ENCODE measurements around the gene CDK12. TPM values are rescaled to one million over a fixed set of nuclear protein-coding genes. Genes with fewer than 3 reads are reported as not detected.
"Not testable (repeated sequence)": the region's sequence is repeated elsewhere in the genome, so short reads cannot be mapped to it uniquely, and the experiment has no call there.

Gene CDK12
- total RNA-seq, 1 experiment from 2014 or later = 13.3 TPM

DNA sequence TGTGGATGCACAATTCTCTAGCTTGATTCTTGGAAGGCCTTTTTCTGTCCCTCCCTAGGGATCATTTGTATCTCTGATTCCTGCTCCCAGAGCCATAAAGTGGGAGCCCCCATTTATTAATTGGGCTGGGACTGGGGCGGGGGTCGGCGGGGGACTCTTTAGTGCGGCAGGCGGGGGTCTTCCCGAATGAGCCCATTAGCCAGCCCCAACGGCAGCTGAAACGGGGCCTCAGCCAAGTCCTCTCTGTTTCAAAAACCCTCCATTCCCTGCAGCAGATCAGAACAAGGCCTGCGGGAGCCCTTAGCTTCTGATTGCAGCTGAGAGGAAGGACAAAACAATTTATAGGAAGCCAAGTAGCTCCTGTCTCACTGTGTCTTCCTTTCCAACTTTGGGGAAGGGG is 79.3 kb downstream of the CDK12 start:
- in situ Hi-C loops (cut with HindIII; ENCODE audit: low pct_unique_long_range_greater_than_20kb, low sequenced_read_pairs) = loop anchor here (25.0 kb wide), 1 partner anchor 147 kb away; the partner anchor contains the start of gene PGAP3
- no peak for DNase-seq (ENCODE audit: low read depth)

GRCh38 chr17:39541652-39542051 is 80.4 kb downstream of the CDK12 start:
- DNase-seq (ENCODE audit: low read depth) = no peak
- in situ Hi-C loops (cut with HindIII; ENCODE audit: low pct_unique_long_range_greater_than_20kb, low sequenced_read_pairs) = loop anchor here (25.0 kb wide), 1 partner anchor 146 kb away; the partner anchor contains the start of gene PGAP3

- in situ Hi-C loops (cut with HindIII; ENCODE audit: low pct_unique_long_range_greater_than_20kb, low sequenced_read_pairs) = loop anchor here (25.0 kb wide), 1 partner anchor 144 kb away; the partner anchor contains the start of gene PGAP3
- DNase-seq (ENCODE audit: low read depth) = no peak
These were observed 81.9 kb downstream of the CDK12 start for GRCh38 chr17:39543176-39543575.

DNA sequence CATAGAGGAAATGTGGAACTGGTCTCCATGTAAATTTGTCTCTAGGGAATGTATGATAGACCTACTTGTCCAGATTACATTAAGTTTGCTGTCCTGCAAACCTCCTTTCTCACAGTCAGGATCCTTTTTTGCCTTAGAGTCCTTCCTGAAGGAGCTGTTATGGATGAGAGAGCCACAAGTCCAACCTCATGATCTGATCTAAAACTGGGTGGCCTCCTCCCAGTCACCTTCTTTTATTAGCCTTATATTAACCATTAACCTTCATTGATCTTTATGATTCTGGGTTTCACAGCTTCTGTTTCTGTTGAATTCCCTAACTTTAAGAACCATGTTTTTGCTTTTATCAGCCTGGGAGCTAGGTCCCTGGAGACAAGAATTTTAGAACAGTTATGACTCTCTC is 82.4 kb downstream of the CDK12 start:
- in situ Hi-C loops (cut with HindIII; ENCODE audit: low pct_unique_long_range_greater_than_20kb, low sequenced_read_pairs) = loop anchor here (25.0 kb wide), 1 partner anchor 144 kb away; the partner anchor contains the start of gene PGAP3
- DNase-seq (ENCODE audit: low read depth) = no peak

- in situ Hi-C loops (cut with HindIII; ENCODE audit: low pct_unique_long_range_greater_than_20kb, low sequenced_read_pairs) = loop anchor here (25.0 kb wide), 1 partner anchor 143 kb away; the partner anchor contains the start of gene PGAP3
- DNase-seq (ENCODE audit: low read depth) = not testable (repeated sequence)
These were observed 83.1 kb downstream of the CDK12 start for GRCh38 chr17:39544361-39544760.

GRCh38 chr17:39547713-39548478 is 86.6 kb downstream of the CDK12 start:
- in situ Hi-C loops (cut with HindIII; ENCODE audit: low pct_unique_long_range_greater_than_20kb, low sequenced_read_pairs) = loop anchor here (25.0 kb wide), 1 partner anchor 139 kb away; the partner anchor contains the start of gene PGAP3
- peak; percentile 56 for DNase-seq (ENCODE audit: low read depth)

DNA sequence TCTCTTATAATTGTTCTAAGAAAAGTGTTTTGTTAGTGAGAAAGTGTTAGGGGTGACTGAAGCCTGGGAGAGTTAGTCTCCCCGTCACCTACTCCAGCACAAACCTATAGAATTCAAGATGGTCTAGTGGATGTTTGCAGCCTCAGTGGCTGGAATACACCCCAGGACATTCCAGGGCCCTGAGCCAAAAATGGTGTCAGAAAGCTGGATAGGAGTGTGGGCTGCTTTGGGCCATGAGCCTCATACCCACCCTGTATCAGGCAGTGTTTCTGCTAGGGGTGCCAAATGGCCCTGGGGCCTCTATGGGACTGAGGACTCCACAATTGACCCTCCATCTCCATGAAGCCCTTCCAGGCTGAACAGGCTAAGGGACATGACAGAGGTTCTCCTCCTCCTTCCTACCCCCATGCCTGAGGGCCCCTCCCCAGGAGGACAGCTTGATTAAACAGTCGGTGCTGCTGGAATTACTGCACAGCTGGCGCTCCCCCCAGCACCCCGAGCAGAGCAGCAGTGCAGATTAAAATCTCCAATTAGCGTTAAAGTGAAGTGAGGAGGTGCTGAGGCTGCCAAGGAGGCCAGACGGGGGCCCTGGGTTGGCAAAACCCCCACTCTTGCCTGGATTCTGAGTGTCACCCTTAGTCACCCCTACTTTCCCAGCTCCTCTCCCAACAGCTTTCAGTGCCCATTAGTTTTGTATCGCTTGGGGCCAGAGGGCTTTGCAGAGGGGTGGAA is 87.4 kb downstream of the CDK12 start:
- no peak for DNase-seq (ENCODE audit: low read depth)
- in situ Hi-C loops (cut with HindIII; ENCODE audit: low pct_unique_long_range_greater_than_20kb, low sequenced_read_pairs) = loop anchor here (25.0 kb wide), 1 partner anchor 139 kb away; the partner anchor contains the start of gene PGAP3

GRCh38 chr17:39549747-39550573 is 88.7 kb downstream of the CDK12 start:
- DNase-seq (ENCODE audit: low read depth) = no peak
- in situ Hi-C loops (cut with HindIII; ENCODE audit: low pct_unique_long_range_greater_than_20kb, low sequenced_read_pairs) = loop anchor here (25.0 kb wide), 1 partner anchor 137 kb away; the partner anchor contains the start of gene PGAP3

DNA sequence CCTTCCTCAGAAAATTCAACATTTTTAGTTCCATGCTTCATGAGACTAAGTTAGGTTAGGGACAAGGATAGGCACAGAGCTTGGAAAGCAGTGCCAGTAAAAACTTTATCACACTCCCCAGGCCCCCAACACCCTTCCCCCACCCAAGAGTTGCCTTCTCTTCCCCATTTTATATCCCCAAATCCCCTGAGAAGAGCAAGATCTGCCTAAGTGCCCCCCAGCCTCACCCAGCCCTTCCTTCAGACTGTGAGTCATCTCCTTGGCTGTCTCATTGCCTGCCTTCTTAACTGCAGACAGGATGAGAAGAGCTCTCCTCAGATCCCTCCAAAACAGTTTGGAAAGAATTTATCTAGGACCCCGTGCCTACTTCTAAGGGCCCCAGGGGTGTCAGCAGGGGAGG is 90.6 kb downstream of the CDK12 start:
- in situ Hi-C loops (cut with HindIII; ENCODE audit: low pct_unique_long_range_greater_than_20kb, low sequenced_read_pairs) = no loop called here
- no peak for DNase-seq (ENCODE audit: low read depth)

GRCh38 chr17:39553341-39553945 is 92.2 kb downstream of the CDK12 start:
- peak; percentile 45 for DNase-seq (ENCODE audit: low read depth)
- in situ Hi-C loops (cut with HindIII; ENCODE audit: low pct_unique_long_range_greater_than_20kb, low sequenced_read_pairs) = no loop called here

DNA sequence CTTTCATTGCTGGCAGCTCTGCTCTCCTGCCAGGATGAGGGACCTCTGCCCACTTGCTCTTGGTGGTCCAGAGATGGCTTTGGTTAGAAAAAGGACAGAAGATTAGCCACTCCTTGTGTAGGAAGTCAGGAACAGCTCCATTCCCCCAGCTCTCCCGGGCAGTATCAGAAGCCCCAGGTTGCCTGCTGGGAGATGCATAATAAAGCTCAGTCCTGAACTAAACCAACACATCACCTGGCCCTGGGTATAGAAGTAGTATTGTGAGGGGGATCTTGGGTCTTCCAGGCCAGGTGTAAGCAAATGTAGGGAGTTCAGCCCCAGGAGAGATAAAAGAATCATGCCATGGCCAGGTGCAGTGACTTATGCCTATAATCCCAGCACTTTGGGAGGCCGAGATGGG is 94.1 kb downstream of the CDK12 start:
- DNase-seq (ENCODE audit: low read depth) = no peak
- in situ Hi-C loops (cut with HindIII; ENCODE audit: low pct_unique_long_range_greater_than_20kb, low sequenced_read_pairs) = no loop called here

- DNase-seq (ENCODE audit: low read depth) = no peak
- in situ Hi-C loops (cut with HindIII; ENCODE audit: low pct_unique_long_range_greater_than_20kb, low sequenced_read_pairs) = no loop called here
These were observed 95.1 kb downstream of the CDK12 start for GRCh38 chr17:39556423-39556822.

GRCh38 chr17:39562395-39562794 is 101.1 kb downstream of the CDK12 start:
- DNase-seq (ENCODE audit: low read depth) = no peak
- in situ Hi-C loops (cut with HindIII; ENCODE audit: low pct_unique_long_range_greater_than_20kb, low sequenced_read_pairs) = no loop called here

- DNase-seq (ENCODE audit: low read depth) = no peak
- in situ Hi-C loops (cut with HindIII; ENCODE audit: low pct_unique_long_range_greater_than_20kb, low sequenced_read_pairs) = no loop called here
These were observed 101.7 kb downstream of the CDK12 start for GRCh38 chr17:39562976-39563375.

GRCh38 chr17:39563476-39563875 is 102.2 kb downstream of the CDK12 start:
- in situ Hi-C loops (cut with HindIII; ENCODE audit: low pct_unique_long_range_greater_than_20kb, low sequenced_read_pairs) = no loop called here
- no peak for DNase-seq (ENCODE audit: low read depth)

DNA sequence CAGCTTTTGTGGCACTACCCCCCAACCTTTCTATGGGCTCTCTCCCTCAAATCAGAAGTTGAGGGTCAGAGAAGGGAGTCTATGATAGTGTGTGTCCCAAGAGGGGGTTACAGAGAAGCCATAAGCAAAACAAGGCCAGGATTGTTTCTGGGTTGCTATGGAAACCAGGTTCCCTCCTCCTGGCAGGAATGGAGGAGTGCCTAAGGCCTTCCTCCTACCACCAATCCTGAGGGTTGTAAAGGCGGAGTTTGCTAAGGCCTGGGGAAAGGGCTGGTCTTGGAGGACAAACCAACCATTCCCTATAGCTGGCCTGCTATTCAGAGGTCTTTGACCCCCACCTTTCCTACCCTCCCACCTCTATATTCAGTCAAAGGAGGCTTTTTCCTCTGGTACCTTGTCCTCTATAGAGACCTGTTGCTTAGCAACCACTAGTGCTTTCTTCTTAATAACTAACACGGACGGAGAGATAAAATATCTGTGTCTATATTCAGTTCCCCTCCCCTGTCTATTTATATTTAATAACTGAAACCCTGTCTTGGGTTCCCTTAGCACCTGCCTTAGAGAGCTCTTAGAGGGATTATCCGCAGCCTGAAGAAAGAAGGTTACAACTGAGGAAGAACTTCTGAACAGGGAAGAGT is 103.0 kb downstream of the CDK12 start:
- DNase-seq (ENCODE audit: low read depth) = peak; percentile 25
- in situ Hi-C loops (cut with HindIII; ENCODE audit: low pct_unique_long_range_greater_than_20kb, low sequenced_read_pairs) = no loop called here

GRCh38 chr17:39566094-39566850 is 105.0 kb downstream of the CDK12 start:
- in situ Hi-C loops (cut with HindIII; ENCODE audit: low pct_unique_long_range_greater_than_20kb, low sequenced_read_pairs) = no loop called here
- DNase-seq (ENCODE audit: low read depth) = no peak

Data from Caki2 (cell line).